ENCODE results near the gene CPB1.

Gene CPB1

DNA sequence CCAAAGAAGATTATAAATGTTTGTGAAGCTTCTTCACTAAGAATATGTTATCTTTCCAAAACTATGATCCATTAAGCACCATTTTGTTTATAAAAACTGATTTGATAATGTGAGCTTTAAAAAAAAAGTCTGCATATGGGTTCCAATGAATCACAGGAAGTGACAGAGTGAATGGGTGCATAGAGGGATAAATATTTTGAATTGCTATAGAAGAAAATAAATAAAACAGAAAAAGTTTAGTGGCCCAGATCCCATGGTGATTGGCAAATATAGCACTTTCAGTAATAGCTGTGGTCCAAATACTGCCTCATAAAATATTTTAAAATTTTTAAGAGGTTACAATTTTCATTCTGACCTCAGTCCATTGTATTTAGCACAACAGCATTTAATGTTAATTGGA, 56.6 kb downstream of the CPB1 start:
- DNase-seq, result no peak

DNA sequence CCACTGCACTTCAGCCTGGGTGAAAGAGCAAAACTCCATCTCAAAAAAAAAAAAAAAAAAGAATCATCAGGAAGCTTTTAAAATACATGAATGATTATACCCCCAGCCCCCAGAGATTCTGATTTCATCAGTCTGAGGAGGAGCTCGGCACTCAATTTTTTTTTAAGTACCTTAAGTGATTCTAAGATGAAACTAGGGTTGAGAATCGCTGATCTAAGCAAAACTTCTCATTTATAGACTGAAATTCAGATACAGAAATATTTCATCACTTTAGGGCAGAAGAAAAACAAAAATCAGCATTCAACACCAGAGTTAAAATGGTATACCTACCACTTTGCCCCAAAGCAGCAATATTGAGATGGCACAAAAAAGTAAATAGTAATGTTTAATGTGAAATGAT, 62.2 kb downstream of the CPB1 start:
- DNase-seq, result no peak

DNA sequence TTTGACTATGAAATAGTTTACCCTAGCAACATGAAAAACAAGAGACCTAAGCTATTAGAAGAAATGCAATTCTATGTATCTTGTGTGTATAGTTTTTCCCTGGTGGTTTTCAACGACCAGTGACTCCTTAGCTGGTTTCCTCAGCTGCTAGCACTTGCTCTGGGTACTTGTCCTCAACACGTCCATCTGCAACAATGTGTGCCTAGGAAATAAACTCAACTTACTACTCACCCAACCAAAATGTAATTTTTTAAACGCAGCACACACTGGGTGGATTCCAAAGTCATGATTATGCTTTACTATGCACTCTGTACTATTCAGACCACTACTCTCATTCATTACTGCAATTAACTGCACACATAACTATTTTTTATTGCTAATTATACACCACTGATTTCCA, 68.5 kb downstream of the CPB1 start:
- no peak for DNase-seq

DNA sequence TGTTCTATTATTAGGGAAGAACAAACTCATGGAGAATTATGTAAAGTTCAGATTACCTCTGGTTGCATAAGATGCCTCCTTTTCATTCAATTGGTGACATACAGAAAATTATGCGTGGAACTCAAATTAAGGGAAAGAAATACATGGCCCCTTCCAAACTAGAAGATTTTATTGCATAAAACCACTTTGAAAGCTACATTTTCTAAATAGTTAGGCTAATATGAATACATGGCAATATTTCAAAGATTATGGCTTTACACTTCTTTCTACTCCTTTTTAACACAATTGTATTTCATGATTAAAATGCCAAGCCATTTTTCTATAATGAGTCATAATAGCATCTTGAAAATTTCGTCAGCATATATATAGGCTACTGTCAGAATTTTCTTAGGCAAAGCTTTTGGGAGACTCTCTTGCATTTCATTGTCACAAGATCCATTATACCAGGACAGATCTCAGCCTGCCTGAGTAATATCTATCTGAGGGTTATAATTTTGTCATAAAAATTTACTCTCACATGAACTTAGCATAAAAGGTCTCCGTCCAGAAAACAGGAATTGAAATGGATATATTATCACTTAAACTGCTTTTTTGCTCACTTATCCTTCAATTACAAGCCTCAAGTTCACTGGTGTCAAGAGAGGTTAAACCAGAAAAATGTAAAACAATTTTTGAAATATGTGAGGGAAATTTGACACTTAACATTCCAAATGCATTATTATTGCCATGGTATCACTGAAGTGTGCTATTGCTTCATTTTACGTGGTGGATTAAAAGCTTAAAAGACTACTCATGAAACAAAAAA, 74.6 kb downstream of the CPB1 start:
- DNase-seq, result no peak

DNA sequence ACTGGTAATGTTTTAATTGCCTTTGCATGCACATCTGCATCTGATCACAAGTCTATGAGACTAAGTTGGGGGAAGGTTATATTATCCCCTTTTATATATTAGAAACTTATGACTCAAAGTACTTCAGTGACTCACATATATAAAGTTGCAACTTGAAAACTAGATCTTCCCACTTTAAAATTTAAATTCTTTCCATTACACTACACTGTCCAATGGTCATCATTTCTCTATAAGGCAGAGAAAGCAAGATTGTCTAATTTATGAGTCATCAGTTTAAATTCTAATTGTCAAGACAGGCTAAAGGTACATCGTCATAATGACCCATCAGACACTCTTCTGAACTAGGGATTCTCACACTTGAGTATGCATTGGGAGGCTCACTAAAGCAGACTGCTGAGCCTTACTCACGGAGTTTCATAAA, 75.4 kb downstream of the CPB1 start:
- DNase-seq, result no peak

DNA sequence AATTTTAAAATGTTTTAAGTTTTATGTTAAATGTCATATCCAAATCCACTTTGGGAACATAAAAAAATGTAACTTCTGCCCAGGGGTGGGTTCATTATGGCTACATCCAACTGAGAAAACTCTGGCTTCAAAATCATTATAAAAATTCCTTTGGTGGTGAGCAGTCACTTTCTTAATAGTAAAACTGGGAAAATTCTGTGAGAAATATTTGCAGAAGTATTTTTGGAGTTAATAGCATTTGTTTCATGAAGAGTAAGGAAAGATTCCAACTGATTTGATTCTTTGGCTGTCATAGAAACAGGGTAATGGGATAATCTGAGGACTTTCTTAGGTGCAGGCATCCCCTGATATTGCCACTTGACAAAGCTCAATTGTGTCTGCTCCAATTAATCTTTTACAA, 76.3 kb downstream of the CPB1 start:
- no peak for DNase-seq

DNA sequence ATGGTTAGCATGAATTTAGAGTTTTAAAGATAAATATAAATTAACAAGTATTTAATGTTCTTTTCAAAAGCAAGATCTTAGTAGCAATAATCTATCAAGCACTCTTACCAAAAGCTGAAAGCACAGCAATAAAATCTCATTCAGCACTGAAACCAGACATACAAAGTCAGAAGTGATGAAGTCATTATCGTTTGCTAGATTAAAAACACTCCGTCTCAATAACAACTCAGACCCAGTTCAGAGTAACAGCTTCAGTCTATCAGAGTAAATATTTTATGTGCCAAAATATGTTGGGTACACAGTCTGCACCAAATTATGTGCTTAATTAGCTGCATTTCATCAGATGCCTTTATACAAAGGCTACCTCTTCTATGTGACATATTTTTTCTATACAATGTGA, 79.1 kb downstream of the CPB1 start:
- DNase-seq, result peak in 1 of 2 experiments; percentile 16

Measured in NCI-H2081 (cell line).